Measurements from ENCODE around the gene THAP4. TPM values are rescaled to one million over a fixed set of nuclear protein-coding genes. Genes with fewer than 3 reads are reported as not detected.

Gene THAP4
- total RNA-seq, 1 donor from 2014 or later: 53.1 TPM

Other genes with a start within 250 kb of the THAP4 start
- 125 and 133 TPM in 2 replicates for gene STK25, start 128.6 kb downstream of the THAP4 start, total RNA-seq
- gene BOK, start 78.4 kb downstream of the THAP4 start, total RNA-seq: 0.07 TPM in 1 of 2 replicates, not detected in the other
- gene ATG4B, start 535 bp upstream of the THAP4 start, total RNA-seq: 116 and 126 TPM in 2 replicates
- gene DTYMK, start 49.7 kb upstream of the THAP4 start, total RNA-seq: 102 and 106 TPM in 2 replicates
- gene ING5, start 64.9 kb upstream of the THAP4 start, total RNA-seq: 50.1 and 57.5 TPM in 2 replicates
- 27.1 and 28.7 TPM in 2 replicates for gene D2HGDH, start 97.5 kb upstream of the THAP4 start, total RNA-seq
- 0.51 and 0.60 TPM in 2 replicates for gene GAL3ST2, start 139.7 kb upstream of the THAP4 start, total RNA-seq
- gene NEU4, start 172.0 kb upstream of the THAP4 start, total RNA-seq: 0.61 and 0.80 TPM in 2 replicates
- gene PDCD1, start 221.7 kb upstream of the THAP4 start, total RNA-seq: 67.8 and 69.1 TPM in 2 replicates
- not detected in 2 replicates for gene RTP5, start 232.6 kb upstream of the THAP4 start, total RNA-seq